OCI-LY3 (cell line): ENCODE measurements around the gene RAPGEF3.

ENCODE experiments used
- CTCF ChIP-seq: fragments of 200-600, 300-600 bp; sonication (generic); IDR thresholded peaks from 2 replicates; pipeline ENCODE4 v1.5.1; 2014; ENCODE audit warnings: antibody characterized with exemption, low read length, low read depth
- EZH2phosphoT487 ChIP-seq: fragments of 200-600 bp; shearing (Covaris generic); IDR thresholded peaks from 2 replicates; pipeline ENCODE4 v1.6.1; 2018; ENCODE audit warnings: antibody characterized with exemption, mixed run types, low read depth

- TF ChIP-seq CTCF, result no peak
- TF ChIP-seq EZH2phosphoT487, result no peak
Measured at GRCh38 chr12:47704719-47705118, 54.0 kb downstream of the RAPGEF3 start.
